ENCODE measurements around the gene POU4F3.

DNA sequence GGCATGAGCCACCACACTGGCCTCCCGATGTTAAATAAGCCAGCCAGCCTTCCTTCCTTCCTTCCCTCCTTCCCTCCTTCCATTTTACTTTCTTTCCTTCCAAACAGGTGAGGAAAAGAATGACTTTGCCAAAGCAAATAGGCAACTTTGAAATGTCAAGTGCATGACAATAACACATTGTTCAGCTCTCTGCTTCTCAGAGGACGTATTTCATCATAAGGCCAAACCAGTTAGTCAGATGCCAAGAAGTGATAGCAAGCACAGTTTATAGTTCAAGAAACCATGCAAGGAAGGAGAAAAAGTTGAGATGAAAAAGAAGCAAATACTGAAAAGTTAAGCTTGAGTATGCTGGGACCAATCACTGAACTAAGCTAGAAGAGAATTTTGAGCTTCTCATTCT is 29.5 kb downstream of the POU4F3 start:
- TF ChIP-seq POLR2AphosphoS5 (IDR thresholded peaks at IDR 0.05) (no peak), CTCF (IDR thresholded peaks at IDR 0.05 in 8 of 11, conservative IDR thresholded peaks at IDR 0.05 in 3 of 11) (no peak)

All from spleen (tissue), 7 donors.